PC-9 (cell line): ENCODE results near the gene ZFP1. TPM values are rescaled to one million over a fixed set of nuclear protein-coding genes. Genes with fewer than 3 reads are reported as not detected.

Source experiments
- BruUV-seq: library from RNA; stranded (reverse); fragments of 400-500 nt; replicated peaks from 2 replicates; lab custom pipeline; 2021; lab: Mats Ljungman, UMichigan
- CTCF ChIA-PET: fragments of 300-600 bp; sonication (Branson Sonifier 250); formaldehyde crosslinking; loops from one replicate; lab custom pipeline; 2022; ENCODE audit warnings: antibody characterized with exemption; lab: Charles Lee
- POLR2A ChIA-PET: fragments of 300-600 bp; sonication (Branson Sonifier 250); formaldehyde crosslinking; loops from one replicate; lab custom pipeline; 2022; ENCODE audit warnings: antibody characterized with exemption; ENCODE audit not compliant: unreplicated experiment; lab: Charles Lee
- DNase-seq, 2 experiments: peaks; one replicate each; pipeline versions ENCODE4 v3.0.0 to v3.0.0-alpha.2; 2015 to 2022; ENCODE audit warnings: mixed read lengths in 1 of 2
- H2AFZ ChIP-seq: fragments of 200-600 bp; sonication (generic); 2 replicates; pipeline ENCODE4 v1.8.1; 2017; ENCODE audit warnings: antibody characterized with exemption
- H3F3A ChIP-seq: fragments of 200-600 bp; sonication (generic); 2 replicates; pipeline ENCODE4 v1.8.1; 2017; ENCODE audit warnings: antibody characterized with exemption, mild to moderate bottlenecking, low read depth; ENCODE audit not compliant: insufficient read depth
- H3K27ac ChIP-seq: fragments of 200-600 bp; sonication (generic); 2 replicates; pipeline ENCODE4 v1.6.1; 2016; ENCODE audit warnings: mixed run types
- H3K27me3 ChIP-seq: fragments of 200-600 bp; sonication (generic); 2 replicates; pipeline ENCODE4 v1.6.1; 2016; ENCODE audit warnings: low read depth, mixed run types; ENCODE audit not compliant: insufficient read depth
- H3K36me3 ChIP-seq: fragments of 200-600 bp; sonication (generic); 2 replicates; pipeline ENCODE4 v1.6.1; 2016; ENCODE audit warnings: low read depth, mixed run types
- H3K4me1 ChIP-seq: fragments of 200-600 bp; sonication (generic); replicated peaks from 2 replicates; pipeline ENCODE4 v1.6.1; 2016; ENCODE audit warnings: mixed run types; ENCODE audit not compliant: insufficient read depth
- H3K4me2 ChIP-seq: fragments of 200-600 bp; sonication (generic); 2 replicates; pipeline ENCODE4 v1.6.1; 2017; ENCODE audit warnings: mixed run types
- H3K4me3 ChIP-seq: fragments of 200-600 bp; sonication (generic); 2 replicates; pipeline ENCODE4 v1.6.1; 2016; ENCODE audit warnings: mixed run types
- H3K79me2 ChIP-seq: fragments of 200-600 bp; sonication (generic); 2 replicates; pipeline ENCODE4 v1.6.1; 2017; ENCODE audit warnings: low read depth, mixed run types
- H3K9me2 ChIP-seq: fragments of 200-600 bp; sonication (generic); 2 replicates; pipeline ENCODE4 v1.8.1; 2017; ENCODE audit warnings: mild to moderate bottlenecking; ENCODE audit not compliant: insufficient read depth
- H3K9me3 ChIP-seq: fragments of 200-600 bp; sonication (generic); 2 replicates; pipeline ENCODE4 v1.8.1; 2016; ENCODE audit warnings: low read depth; ENCODE audit not compliant: insufficient read depth
- H4K20me1 ChIP-seq: fragments of 200-600 bp; sonication (generic); 2 replicates; pipeline ENCODE4 v1.8.1; 2017; ENCODE audit not compliant: insufficient read depth
- CTCF ChIP-seq: fragments of 200-600 bp; sonication (generic); conservative IDR thresholded peaks from 2 replicates; pipeline ENCODE4 v1.6.1; 2017; ENCODE audit warnings: mixed run types, antibody characterized with exemption, mild to moderate bottlenecking, moderate library complexity
- EZH2 ChIP-seq: fragments of 200-600 bp; sonication (generic); IDR thresholded peaks from 2 replicates; pipeline ENCODE4 v1.8.0; 2017; ENCODE audit warnings: antibody characterized with exemption, low read depth
- intact Hi-C: fragments of 100-400 bp; cut with micrococcal nuclease; formaldehyde crosslinking; loops from one replicate; pipeline ENCODE4 v1.10.0; 2022; ENCODE audit not compliant: unreplicated experiment
- total RNA-seq: library from RNA; stranded (reverse); gene quantifications from 2 replicates; pipeline ENCODE4 v1.2.3, GENCODE V29; 2021

ZFP1 gene
- total RNA-seq, 1 experiment from 2014 or later = 10.9 TPM

- Histone ChIP-seq H3K4me2 (no peak overlapping the region), H3K27ac (no peak overlapping the region), H3K9me2 (no peaks in the 10 kb centered on the region), H3K27me3 (no peaks in the 10 kb centered on the region), H3K9me3 (no peaks in the 10 kb centered on the region), H3F3A (no peaks in the 10 kb centered on the region; the same call in 1 of the 2 replicates), H3K36me3 (no peaks in the 10 kb centered on the region; the same call in 1 of the 2 replicates), H3K79me2 (peaks cover 34% of the 10 kb centered on the region), H3K4me1 (peaks cover 6% of the 10 kb centered on the region; the same call in 1 of the 2 replicates), H2AFZ (no peak overlapping the region), H4K20me1 (no peaks in the 10 kb centered on the region), H3K4me3 (no peak overlapping the region)
- DNase-seq = no peak
- TF ChIP-seq CTCF (no peak), EZH2 (no peak)
- CTCF ChIA-PET = no interaction called here
- BruUV-seq = no TSS peak
- intact Hi-C loops = no loop called here
- POLR2A ChIA-PET = no interaction called here
Measured at GRCh38 chr16:75102595-75102994, 45.7 kb upstream of the ZFP1 start.

- H3K27me3 ChIP-seq = no peaks in the 10 kb centered on the region
- no peak overlapping the region for H3K4me2 ChIP-seq
- DNase-seq = no peak
- no peaks in the 10 kb centered on the region for H3K9me2 ChIP-seq
- no peaks in the 10 kb centered on the region for H3K9me3 ChIP-seq
- intact Hi-C loops = no loop called here
- H3K4me3 ChIP-seq = no peak overlapping the region
- peaks cover 14% of the 10 kb centered on the region for H3K4me1 ChIP-seq
- no TSS peak for BruUV-seq
- H2AFZ ChIP-seq = no peak overlapping the region
- peaks cover 10% of the 10 kb centered on the region for H3F3A ChIP-seq
- no peak overlapping the region for H3K27ac ChIP-seq
- TF ChIP-seq EZH2 (no peak), CTCF (no peak)
- CTCF ChIA-PET = no interaction called here
- POLR2A ChIA-PET = no interaction called here
- H4K20me1 ChIP-seq = no peaks in the 10 kb centered on the region
- no peaks in the 10 kb centered on the region; the same call in 1 of the 2 replicates for H3K36me3 ChIP-seq
- peaks cover 21% of the 10 kb centered on the region for H3K79me2 ChIP-seq
Measured at GRCh38 chr16:75103994-75104393, 44.3 kb upstream of the ZFP1 start.

GRCh38 chr16:75104836-75105235 is 43.5 kb upstream of the ZFP1 start:
- H2AFZ ChIP-seq = no peak overlapping the region
- no peaks in the 10 kb centered on the region for H4K20me1 ChIP-seq
- intact Hi-C loops = no loop called here
- no peaks in the 10 kb centered on the region for H3K27me3 ChIP-seq
- POLR2A ChIA-PET = interaction anchor here (1.2 kb wide), 1 partner anchor 120 kb away, joined by 3 read pairs; the partner anchor contains the start of gene WDR59
- no peak overlapping the region for H3K4me2 ChIP-seq
- H3K4me1 ChIP-seq = peaks cover 22% of the 10 kb centered on the region
- no peaks in the 10 kb centered on the region; the same call in 1 of the 2 replicates for H3K36me3 ChIP-seq
- peaks cover 20% of the 10 kb centered on the region for H3K79me2 ChIP-seq
- CTCF ChIA-PET = interaction anchor here (0.5 kb wide), 1 partner anchor 95 kb away, joined by 3 read pairs; no protein-coding TSS in a partner anchor
- H3K27ac ChIP-seq = no peak overlapping the region
- no peak overlapping the region for H3K4me3 ChIP-seq
- peaks cover 17% of the 10 kb centered on the region for H3F3A ChIP-seq
- no TSS peak for BruUV-seq
- no peak for DNase-seq
- H3K9me2 ChIP-seq = no peaks in the 10 kb centered on the region
- H3K9me3 ChIP-seq = no peaks in the 10 kb centered on the region
- no peak for TF ChIP-seq EZH2
